ENCODE results near the gene RASA4B.
"Not testable (repeated sequence)": the region's sequence is repeated elsewhere in the genome, so short reads cannot be mapped to it uniquely, and the experiment has no call there.

Gene RASA4B

DNA sequence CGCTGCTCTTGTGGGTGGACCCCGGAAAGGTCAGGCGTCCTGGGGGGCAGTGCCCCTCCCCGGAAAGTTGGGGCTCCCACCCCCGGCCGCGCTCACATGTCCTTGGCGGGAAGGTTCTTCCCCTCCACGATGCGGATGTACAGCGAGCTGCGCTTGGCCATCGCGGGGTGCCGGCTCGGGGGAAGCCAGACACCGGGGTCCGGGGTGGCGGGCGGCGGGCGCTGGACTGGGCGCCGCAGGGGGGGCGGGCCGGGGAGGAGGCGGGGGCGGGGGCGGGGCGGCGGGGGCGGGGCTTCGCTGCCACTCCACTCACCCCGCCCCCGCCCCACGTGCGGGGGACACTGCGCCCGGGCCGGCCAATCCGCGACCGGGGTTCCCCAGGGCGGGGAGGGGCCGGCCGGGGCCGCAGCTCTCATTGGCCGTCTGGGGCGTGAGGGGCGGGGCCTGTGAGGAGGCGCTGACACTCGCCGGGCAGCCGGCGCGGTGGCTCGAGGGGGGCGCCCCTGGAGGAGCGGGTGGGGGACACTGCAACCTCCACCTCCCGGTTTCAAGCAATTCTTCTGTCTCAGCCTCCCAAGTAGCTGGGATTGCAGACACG is at the start of gene RASA4B:
Gene RASA4B (minus strand): TSS at position 228 of the 598 bp plus-strand sequence. CDS start 67 bp downstream, at position 161.
- DNase-seq (ENCODE audit: insufficient read length, low spot score): not testable (repeated sequence)
- FAIRE-seq: peak; percentile 48

DNA sequence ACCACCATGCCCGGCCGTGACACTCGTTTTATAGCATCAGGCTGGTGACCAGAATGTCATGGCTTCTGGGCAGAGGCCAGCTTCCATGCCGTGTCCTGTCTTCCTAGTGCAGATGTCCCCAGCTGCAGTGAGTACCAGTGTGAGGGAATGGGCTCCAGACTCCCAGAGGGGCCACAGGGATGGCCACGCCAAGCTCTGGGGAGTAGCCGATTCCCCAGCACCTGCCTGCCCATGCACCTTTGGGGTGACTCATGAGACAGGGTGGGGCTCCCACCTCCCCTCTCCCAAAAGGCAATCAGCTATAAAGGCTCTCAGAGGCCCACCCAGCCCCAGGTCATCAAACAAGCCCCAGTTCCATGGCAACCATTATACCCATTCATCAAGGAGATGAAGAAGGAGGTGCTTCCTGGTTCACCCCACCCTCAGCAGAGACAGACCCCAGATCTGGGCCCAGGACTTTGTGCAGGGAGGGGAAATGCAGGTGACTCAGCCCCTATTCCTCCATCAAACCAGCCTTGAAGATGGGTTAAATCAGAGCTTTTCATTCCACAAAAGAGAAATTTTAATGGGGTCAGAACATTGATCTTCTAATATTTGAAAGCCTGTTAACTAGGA is 33.3 kb upstream of the RASA4B start, which contains the start of gene SPDYE2:
Gene SPDYE2 (plus strand): TSS at position 419 of the 615 bp plus-strand sequence. CDS start 2,030 bp downstream, outside the sequence.
- not testable (repeated sequence) for FAIRE-seq

GRCh38 chr7:102546353-102546752 is 28.8 kb upstream of the RASA4B start:
- FAIRE-seq; DNase-seq (ENCODE audit: insufficient read length, low spot score): not testable (repeated sequence)

More for the DNA sequence above, 33.3 kb upstream of the RASA4B start, which contains the start of gene SPDYE2:
- not testable (repeated sequence) for DNase-seq (ENCODE audit: insufficient read length, low spot score)

DNA sequence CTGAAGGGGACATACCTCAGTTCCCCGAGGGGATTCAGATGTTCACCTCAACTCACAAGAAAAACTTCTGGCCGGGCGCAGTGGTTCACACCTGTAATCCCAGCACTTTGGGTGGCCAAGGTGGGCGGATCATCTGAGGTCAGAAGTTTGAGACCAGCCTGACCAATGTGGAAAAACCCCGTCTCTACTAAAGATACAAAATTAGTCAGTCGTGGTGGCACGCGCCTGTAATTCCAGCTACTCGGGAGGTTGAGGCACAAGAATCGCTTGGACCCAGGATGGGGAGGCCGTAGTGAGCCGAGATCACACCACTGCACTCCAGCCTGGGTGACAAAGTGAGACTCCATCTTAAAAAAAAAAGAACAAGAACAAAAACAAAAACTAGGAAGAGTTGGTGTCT is 27.7 kb upstream of the RASA4B start:
- DNase-seq (ENCODE audit: insufficient read length, low spot score); FAIRE-seq: not testable (repeated sequence)

DNA sequence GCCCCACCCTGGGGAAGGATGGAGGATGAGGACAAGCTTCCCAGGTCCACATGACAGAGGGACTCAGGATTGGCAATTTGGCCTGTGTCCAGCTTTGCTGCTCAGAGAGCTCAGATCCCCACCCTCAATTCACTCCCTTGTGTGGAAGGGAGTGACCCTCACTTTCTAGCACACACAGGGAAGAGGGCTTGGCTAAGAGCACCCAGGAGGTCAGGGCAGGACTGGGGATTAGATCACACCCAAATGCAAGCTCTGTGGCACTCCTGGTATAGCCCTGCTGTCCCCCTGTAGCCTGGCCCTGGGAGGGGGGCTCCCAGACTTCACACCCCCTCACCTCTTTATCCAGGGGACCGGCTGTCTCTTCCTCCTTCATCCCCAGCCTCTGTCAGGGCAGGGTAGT is 26.8 kb upstream of the RASA4B start:
- FAIRE-seq; DNase-seq (ENCODE audit: insufficient read length, low spot score): not testable (repeated sequence)

GRCh38 chr7:102543596-102543995 is 26.0 kb upstream of the RASA4B start, which contains the start of gene UPK3BL2:
UPK3BL2 (minus strand) TSS chr7:102543696; CDS start chr7:102543636, 60 bp downstream.
- not testable (repeated sequence) for DNase-seq (ENCODE audit: insufficient read length, low spot score); FAIRE-seq

DNA sequence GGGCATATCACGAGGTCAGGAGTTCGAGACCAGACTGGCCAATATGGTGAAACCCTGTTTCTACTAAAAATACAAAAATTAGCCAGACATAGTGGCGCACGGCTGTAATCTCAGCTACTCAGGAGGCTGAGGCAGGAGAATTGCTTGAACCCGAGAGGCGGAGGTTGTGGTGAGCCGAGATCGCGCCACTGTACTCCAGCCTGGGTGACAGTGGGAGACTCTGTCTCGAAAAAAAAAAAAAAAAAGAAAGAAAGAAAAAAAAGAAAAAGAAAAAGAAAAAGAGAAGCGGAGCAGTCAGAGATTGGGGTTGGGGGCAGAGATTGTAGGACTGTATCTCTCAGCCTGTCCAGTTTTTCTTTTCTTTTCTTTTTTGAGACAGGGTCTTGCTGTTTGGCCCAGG is 25.2 kb upstream of the RASA4B start:
- not testable (repeated sequence) for FAIRE-seq; DNase-seq (ENCODE audit: insufficient read length, low spot score)

DNA sequence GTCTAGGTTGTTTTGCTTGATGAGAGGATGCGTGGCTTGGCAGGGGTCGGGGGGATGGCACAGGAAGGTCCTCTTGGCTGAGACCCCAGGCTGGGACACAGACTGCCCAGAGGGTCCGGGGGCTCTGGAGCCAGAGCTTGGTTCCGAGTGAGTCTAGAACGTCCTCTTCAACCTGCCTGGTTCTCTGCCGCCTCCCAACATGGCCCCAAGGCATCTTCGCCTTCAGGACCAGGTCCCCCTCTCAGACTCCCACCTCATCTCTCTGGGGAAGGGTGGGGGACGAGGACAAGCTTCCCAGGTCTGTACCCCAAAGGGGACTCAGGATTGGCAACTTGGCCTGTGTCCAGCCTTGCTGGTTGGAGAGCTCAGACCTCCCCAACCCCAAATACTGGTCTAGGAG is 24.5 kb upstream of the RASA4B start:
- not testable (repeated sequence) for FAIRE-seq; DNase-seq (ENCODE audit: insufficient read length, low spot score)

GRCh38 chr7:102540604-102541003 is 23.0 kb upstream of the RASA4B start:
- not testable (repeated sequence) for FAIRE-seq; DNase-seq (ENCODE audit: insufficient read length, low spot score)

DNA sequence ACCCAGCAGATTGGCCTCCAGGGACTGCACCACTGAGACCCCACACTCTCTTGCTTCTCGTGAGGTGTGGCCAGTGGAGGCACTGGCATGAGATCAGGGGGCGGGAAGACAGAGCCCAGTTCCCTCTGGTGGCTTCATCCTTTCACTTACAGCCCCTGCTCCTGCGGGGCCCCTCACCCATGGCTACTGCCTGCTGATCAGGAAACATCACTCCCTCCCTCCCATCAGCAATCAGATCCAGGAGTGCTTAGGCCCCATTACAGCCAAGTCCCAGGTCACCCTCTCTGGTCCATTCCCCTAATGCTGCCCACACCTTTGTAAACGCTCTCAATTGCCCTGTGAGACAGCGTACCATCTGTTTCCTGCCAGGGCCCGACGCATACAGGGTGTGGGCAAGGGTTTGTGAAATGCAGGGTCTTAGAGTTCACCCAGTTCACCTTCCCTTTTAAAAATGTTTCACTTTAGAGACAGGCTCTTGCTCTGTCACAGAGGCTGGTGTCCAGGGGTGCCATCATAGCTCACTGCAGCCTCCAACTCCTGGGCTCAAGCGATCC is 17.6 kb upstream of the RASA4B start:
- DNase-seq (ENCODE audit: insufficient read length, low spot score); FAIRE-seq: not testable (repeated sequence)

DNA sequence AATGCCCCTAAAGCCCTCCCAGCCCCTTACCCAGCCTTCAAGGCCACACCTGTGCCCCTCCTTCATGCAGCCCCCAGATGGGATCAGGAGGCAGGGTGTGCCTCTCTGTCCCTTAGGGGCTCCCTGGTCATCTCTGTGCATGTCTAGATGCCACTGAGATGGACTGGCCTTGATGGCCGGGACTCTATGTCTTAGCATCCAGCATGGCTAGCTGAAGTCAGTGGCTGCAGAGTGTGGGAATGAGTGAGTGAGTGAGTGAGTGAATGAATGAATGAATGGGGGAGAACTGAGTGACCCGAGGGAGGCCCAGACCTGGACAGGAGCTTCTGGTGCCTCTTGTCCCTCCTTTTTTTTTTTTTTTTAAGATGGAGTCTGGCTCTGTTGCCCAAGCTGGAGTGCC is 14.6 kb upstream of the RASA4B start:
- not testable (repeated sequence) for FAIRE-seq

GRCh38 chr7:102531583-102531982 is 14.0 kb upstream of the RASA4B start:
- not testable (repeated sequence) for FAIRE-seq

More for the DNA sequence above, 14.6 kb upstream of the RASA4B start:
- DNase-seq (ENCODE audit: insufficient read length, low spot score): not testable (repeated sequence)

DNA sequence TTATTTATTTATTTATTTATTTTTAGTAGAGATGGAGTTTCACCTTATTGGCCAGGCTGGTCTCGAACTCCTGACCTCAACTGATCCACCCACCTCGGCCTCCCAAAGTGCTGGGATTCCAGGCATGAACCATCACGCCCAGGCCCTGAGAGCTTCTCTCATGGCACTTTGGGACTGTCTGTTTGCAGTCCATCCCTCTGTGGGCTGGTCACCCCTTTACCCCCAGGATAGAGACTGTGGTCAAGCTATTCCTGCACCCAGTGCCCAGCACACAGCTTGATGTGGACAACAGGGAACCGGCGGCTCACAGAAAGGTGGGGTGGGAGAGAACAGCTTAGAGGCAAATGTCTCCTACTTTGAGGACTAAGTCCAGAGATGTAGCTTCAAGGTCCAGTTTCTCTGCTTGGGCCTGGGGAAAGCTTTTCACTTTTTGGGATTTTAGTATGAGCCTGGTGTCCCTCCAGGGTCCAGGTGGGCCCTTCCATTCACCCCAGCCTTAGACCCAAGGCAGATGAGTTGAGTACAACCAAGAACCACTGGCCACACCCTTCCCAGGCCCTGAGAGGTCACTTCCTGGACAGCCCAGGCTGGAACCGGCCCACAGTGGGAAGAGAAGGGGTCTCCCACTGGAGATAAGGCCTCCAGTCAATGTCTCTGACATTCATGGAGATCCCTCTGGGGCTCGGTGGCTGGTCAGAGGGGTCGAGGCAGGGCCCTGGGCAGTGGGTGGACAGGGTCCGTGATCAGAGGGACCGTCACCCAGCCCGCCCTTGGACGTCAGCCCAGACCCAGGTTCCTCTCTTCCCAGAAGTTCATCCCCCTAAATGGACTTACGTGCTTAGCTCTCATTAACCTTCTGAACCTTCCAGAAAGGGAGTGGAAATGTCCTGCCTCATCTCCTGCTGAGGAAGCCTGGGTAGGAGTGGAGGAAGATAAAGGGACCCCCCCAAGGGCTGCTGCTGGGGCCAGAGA is 10.5 kb upstream of the RASA4B start:
- FAIRE-seq; DNase-seq (ENCODE audit: insufficient read length, low spot score): not testable (repeated sequence)

More at GRCh38 chr7:102531583-102531982, 14.0 kb upstream of the RASA4B start:
- DNase-seq (ENCODE audit: insufficient read length, low spot score): not testable (repeated sequence)

GRCh38 chr7:102527182-102527581 is 9.6 kb upstream of the RASA4B start:
- DNase-seq (ENCODE audit: insufficient read length, low spot score); FAIRE-seq: not testable (repeated sequence)

- not testable (repeated sequence) for DNase-seq (ENCODE audit: insufficient read length, low spot score); FAIRE-seq
These were observed 7.2 kb upstream of the RASA4B start for GRCh38 chr7:102524803-102525202.

DNA sequence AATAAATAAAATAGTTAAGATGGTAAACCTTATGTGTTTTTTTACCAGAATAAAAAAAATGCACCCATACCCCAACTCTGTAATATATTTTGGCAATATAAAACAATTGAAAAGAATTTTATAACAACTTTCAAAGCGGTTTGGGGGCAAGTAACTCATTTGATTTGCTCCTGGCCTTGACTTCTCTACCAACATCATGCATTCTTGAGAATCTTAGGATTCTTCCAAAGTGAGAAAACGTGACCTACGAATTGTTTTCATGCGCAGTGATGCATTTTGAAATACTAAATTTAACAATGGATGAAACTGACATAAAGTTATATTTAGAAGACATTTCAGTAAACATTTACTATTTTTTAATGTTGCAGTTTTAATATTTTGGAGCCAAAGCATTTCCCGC is 3.2 kb upstream of the RASA4B start:
- not testable (repeated sequence) for FAIRE-seq; DNase-seq (ENCODE audit: insufficient read length, low spot score)

DNA sequence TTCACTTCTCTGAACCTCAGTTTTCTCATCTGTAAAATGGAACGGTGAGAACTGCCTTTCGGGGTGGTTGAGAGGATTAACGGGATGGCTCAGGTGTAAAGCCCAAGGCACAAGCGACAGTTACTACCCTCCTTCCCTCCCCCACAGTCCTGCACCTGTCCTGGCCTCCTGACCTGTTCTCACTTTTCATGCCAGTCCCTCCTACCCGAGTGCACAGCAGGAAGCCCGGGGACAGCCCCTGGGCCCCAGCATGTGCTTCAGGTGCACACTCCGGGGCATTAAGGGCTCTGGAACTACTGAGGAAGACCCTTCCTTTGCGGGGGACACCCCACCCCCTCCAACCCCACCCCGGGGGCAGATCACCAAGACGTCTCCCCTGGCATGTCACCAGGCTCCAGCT is 626 bp downstream of the RASA4B start:
- DNase-seq (ENCODE audit: insufficient read length, low spot score): not testable (repeated sequence)
- FAIRE-seq: peak; percentile 74

GRCh38 chr7:102515889-102516288 is 1.7 kb downstream of the RASA4B start:
- not testable (repeated sequence) for FAIRE-seq

GRCh38 chr7:102514881-102515721 is 2.5 kb downstream of the RASA4B start:
- FAIRE-seq: peak; percentile 100
- DNase-seq (ENCODE audit: insufficient read length, low spot score): not testable (repeated sequence)

More at GRCh38 chr7:102515889-102516288, 1.7 kb downstream of the RASA4B start:
- not testable (repeated sequence) for DNase-seq (ENCODE audit: insufficient read length, low spot score)

All from GM19239 (cell line).